Measurements from ENCODE around the gene TRIOBP. TPM values are rescaled to one million over a fixed set of nuclear protein-coding genes. Genes with fewer than 3 reads are reported as not detected.

TRIOBP gene
- total and polyA plus RNA-seq, 7 donors = 19.1 to 42.7 (median 24.6) TPM

DNA sequence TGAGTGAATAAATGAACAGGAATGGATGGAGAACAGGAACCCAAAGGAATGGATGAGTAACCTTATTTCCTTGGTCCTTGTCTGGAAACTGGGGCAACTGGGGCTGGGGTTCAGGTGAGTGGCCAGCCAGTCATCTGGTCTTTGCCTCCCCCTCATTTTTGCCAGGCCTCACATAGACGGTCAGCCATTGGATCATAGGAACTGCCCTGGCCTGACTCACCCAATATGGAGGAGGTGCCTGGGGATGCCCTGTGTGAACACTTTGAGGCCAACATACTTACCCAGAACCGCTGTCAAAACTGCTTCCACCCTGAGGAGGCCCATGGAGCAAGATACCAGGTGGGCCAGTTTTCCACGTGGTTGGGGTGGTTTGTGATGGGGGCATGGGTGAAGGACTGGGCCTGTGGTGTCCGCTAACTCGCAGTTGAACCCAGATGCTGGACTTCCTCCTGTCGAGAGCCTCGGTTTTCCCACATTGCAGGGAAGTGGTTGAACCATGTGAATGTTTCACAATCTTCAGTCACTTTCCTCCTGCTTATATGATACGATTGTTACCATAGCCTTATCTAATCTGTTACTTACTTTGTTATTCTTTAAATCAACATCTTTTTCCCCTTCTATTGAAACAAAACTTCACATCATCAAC, 4.4 kb downstream of the TRIOBP start:
- peaks cover 2% of the 10 kb centered on the region for H3K4me1 ChIP-seq
- H3K27me3 ChIP-seq (ENCODE audit: insufficient read depth in 3 of 3, low read length in 2 of 3) = no peaks in the 10 kb centered on the region
- no peak overlapping the region for H3K4me3 ChIP-seq
- no peak overlapping the region for H3K27ac ChIP-seq
- TF ChIP-seq, protein P1, sequence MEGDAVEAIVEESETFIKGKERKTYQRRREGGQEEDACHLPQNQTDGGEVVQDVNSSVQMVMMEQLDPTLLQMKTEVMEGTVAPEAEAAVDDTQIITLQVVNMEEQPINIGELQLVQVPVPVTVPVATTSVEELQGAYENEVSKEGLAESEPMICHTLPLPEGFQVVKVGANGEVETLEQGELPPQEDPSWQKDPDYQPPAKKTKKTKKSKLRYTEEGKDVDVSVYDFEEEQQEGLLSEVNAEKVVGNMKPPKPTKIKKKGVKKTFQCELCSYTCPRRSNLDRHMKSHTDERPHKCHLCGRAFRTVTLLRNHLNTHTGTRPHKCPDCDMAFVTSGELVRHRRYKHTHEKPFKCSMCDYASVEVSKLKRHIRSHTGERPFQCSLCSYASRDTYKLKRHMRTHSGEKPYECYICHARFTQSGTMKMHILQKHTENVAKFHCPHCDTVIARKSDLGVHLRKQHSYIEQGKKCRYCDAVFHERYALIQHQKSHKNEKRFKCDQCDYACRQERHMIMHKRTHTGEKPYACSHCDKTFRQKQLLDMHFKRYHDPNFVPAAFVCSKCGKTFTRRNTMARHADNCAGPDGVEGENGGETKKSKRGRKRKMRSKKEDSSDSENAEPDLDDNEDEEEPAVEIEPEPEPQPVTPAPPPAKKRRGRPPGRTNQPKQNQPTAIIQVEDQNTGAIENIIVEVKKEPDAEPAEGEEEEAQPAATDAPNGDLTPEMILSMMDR (IDR thresholded peaks at IDR 0.05) = no peak
- no peak for DNase-seq
- intact Hi-C loops (cut with DNase I) = no loop called here
- ATAC-seq = no peak
- WGBS, 3 donors = 77 to 86% (median 77%) methylated on average over 8 of the region's 8 CpGs
- H3K9me3 ChIP-seq = no peaks in the 10 kb centered on the region
- no peaks in the 10 kb centered on the region for H3K36me3 ChIP-seq (ENCODE audit: insufficient read depth in 1 of 2, low read depth in 1 of 2)

DNA sequence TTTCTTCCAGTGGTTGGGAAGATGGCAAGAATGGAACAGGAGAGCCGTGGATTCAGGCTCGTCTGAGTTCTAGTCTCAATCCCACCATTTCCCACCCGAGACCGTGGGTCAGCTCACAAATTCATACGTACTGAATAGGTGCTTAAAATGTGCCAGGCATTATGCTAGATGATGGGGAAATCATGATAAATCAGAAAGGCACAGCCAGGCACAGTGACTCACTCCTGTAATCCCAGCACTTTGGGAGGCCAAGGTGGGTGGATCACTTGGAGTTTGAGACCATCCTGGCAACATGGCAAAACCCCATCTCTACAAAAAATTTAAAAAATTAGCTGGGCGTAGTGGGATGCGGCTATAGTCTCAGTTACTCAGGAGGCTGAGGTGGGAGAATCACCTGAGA, 7.1 kb downstream of the TRIOBP start:
- TF ChIP-seq, protein P1 (IDR thresholded peaks at IDR 0.05) = no peak
- Histone ChIP-seq H3K4me1 (no peaks in the 10 kb centered on the region), H3K27ac (no peak overlapping the region), H3K9me3 (no peaks in the 10 kb centered on the region), H3K36me3 (ENCODE audit: insufficient read depth in 1 of 2, low read depth in 1 of 2) (no peaks in the 10 kb centered on the region), H3K4me3 (no peak overlapping the region), H3K27me3 (ENCODE audit: insufficient read depth in 3 of 3, low read length in 2 of 3) (no peaks in the 10 kb centered on the region)
- intact Hi-C loops (cut with DNase I) = no loop called here
- DNase-seq (no peak), ATAC-seq (no peak)
- WGBS, 3 donors = 78 to 89% (median 80%) methylated on average over 7 of the region's 7 CpGs

DNA sequence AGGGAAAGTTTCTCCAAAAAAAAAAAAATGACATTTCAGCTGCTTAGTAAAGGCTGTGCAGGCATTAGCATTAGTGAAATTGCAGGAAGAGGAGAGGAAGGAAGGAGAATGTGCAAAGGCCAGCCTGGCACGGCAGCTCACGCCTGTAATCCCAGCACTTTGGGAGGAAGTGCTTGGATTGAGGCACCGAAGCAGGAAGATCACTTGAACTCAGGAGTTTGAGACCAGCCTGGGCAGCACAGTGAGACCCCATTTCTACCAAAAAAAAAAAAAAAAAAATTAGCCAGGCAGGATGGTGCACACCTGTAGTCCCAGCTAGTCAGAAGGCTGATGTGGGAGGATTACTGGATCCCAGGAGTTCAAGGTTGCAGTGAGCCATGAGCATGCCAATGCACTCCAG, 7.8 kb downstream of the TRIOBP start:
- intact Hi-C loops (cut with DNase I) = no loop called here
- no peak overlapping the region for H3K4me3 ChIP-seq

GRCh38 chr22:37705205-37705604, 8.4 kb downstream of the TRIOBP start:
- H3K9me3 ChIP-seq = no peaks in the 10 kb centered on the region
- no peak overlapping the region for H3K27ac ChIP-seq
- TF ChIP-seq, protein P1 (IDR thresholded peaks at IDR 0.05) = no peak
- 91 to 97% (median 96%) methylated on average over 3 of the region's 3 CpGs for WGBS, 3 donors
- ATAC-seq (no peak), DNase-seq (no peak)
- no peaks in the 10 kb centered on the region for H3K27me3 ChIP-seq (ENCODE audit: insufficient read depth in 3 of 3, low read length in 2 of 3)
- no peaks in the 10 kb centered on the region for H3K36me3 ChIP-seq (ENCODE audit: insufficient read depth in 1 of 2, low read depth in 1 of 2)
- intact Hi-C loops (cut with DNase I) = no loop called here
- no peak overlapping the region for H3K4me3 ChIP-seq
- H3K4me1 ChIP-seq = no peaks in the 10 kb centered on the region

More for the DNA sequence above, 7.8 kb downstream of the TRIOBP start:
- no peaks in the 10 kb centered on the region for H3K27me3 ChIP-seq (ENCODE audit: insufficient read depth in 3 of 3, low read length in 2 of 3)
- H3K36me3 ChIP-seq (ENCODE audit: insufficient read depth in 1 of 2, low read depth in 1 of 2) = no peaks in the 10 kb centered on the region
- H3K27ac ChIP-seq = no peak overlapping the region
- TF ChIP-seq, protein P1 (IDR thresholded peaks at IDR 0.05) = no peak
- 65 to 82% (median 82%) methylated on average over 3 of the region's 3 CpGs for WGBS, 3 donors
- ATAC-seq = no peak
- H3K4me1 ChIP-seq = no peaks in the 10 kb centered on the region
- no peak for DNase-seq
- no peaks in the 10 kb centered on the region for H3K9me3 ChIP-seq
